Erythroblast (primary cell): ENCODE measurements around the gene TBL2.
A peak's percentile ranks its signal among the peaks of the same experiment; 100 is the strongest.
"Not testable (repeated sequence)": the region's sequence is repeated elsewhere in the genome, so short reads cannot be mapped to it uniquely, and the experiment has no call there.

Source experiments
- DNase-seq, 2 experiments: peaks; one replicate each; lab custom pipeline; 2025; lab: John Stamatoyannopoulos, UW
- GATA1 ChIP-seq: IDR thresholded peaks from 2 replicates; pipeline ENCODE4 v1.6.1; 2011; ENCODE audit warnings: low read depth, mild to moderate bottlenecking, control low read depth, low read length, moderate library complexity
- POLR2A ChIP-seq: IDR thresholded peaks from 2 replicates; pipeline ENCODE4 v1.6.1; 2011; ENCODE audit warnings: mild to moderate bottlenecking, low read length

TBL2 gene, protein sequence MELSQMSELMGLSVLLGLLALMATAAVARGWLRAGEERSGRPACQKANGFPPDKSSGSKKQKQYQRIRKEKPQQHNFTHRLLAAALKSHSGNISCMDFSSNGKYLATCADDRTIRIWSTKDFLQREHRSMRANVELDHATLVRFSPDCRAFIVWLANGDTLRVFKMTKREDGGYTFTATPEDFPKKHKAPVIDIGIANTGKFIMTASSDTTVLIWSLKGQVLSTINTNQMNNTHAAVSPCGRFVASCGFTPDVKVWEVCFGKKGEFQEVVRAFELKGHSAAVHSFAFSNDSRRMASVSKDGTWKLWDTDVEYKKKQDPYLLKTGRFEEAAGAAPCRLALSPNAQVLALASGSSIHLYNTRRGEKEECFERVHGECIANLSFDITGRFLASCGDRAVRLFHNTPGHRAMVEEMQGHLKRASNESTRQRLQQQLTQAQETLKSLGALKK

DNA sequence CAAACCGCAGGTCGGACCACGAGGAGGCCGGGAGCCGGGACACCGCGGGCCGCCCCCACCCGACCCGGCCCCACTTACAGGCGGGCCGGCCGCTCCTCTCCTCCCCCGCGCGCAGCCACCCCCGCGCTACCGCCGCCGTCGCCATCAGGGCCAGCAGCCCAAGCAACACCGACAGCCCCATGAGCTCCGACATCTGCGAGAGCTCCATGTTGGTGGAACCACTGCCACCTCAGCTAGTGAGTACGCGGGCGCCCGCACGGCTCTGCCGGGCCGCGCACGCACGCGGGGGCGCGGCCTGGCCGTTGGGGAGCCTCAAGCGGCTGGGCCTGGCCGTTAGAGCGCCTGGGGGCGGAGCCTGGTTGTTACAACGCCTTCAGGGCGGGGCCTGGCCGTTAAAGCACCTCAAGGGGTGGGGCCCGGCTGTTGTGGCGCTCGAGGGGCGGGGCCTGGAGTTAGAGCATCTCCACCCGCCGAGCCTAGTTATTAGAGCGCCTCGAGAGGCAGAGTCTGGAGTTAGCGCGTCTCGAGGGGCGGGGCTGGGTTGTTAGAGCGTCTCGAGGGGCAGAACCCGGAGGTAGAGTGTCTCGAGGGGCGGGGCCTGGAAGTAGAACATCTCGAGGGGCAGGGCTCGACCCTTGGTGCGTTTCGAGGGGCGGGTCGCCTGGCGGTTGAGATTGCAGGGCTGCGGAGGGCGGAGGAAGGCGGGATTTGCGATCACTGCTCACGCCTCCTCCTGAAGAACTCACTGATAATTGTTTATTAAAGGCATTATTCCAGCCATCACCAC is at the start of gene TBL2:
Gene TBL2 (minus strand): TSS at position 238 of the 787 bp plus-strand sequence. CDS start 30 bp downstream, at position 208.
- peak; percentile 83 for TF ChIP-seq POLR2A
- TF ChIP-seq GATA1 = no peak

DNA sequence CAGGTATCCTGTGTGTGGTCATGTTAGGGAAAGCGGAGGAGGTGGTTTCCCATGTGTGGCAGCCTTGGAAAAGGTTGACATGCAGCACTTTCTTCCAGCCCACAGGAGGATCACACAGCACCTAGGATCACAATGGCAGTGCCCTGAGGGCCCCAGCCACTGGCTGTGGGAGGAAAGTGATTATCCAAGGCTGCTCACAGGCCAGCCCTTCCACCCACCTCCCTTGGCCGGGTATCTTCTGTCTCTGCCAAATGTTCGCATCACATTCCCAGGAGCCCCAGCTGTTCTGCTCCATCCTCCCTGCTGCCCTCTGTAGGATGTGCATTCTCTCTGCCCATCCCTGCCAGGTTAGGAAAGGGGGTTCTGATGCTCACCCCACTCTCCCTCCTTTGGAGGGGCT is 48.4 kb upstream of the TBL2 start:
- no peak for DNase-seq
- TF ChIP-seq POLR2A (no peak), GATA1 (no peak)

More for the DNA sequence above, at the start of gene TBL2:
- peak; percentile 99 to 100 for DNase-seq

DNA sequence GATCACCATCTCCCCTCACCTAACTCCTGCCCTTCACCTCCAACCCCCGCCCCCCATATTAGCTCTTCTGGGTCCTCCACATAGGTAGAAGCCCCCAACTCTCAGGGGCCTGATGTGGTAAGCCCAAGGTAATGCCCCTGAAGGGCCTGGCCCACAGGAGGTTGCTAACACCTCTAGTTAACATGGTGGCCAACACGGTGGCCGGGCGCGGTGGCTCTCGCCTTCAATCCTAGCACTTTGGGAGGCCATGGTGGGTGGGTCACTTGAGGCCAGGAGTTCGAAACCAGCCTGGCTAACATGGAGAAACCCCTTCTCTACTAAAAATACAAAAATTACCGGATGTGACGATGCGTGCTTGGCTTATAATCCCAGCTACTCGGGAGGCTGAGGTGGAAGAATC is 46.9 kb upstream of the TBL2 start:
- no peak for TF ChIP-seq GATA1
- TF ChIP-seq POLR2A = no peak
- no peak for DNase-seq

DNA sequence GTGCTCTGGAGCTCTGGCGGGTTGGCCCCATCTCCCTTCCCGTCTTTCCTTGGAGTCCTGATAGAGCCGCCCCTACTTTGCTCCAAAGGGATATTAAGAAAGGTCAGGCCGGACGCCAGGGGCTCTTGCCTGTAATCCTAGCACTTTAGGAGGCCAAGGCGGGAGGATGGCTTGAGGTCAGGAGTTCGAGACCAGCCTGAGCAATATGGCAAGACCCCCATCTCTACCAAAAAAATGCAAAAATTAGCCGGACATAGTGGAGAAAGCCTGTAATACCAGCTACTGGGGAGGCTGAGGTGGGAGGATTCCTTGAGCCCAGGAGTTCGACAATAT is 46.3 kb upstream of the TBL2 start:
- TF ChIP-seq GATA1 = no peak
- no peak for TF ChIP-seq POLR2A
- DNase-seq = no peak

DNA sequence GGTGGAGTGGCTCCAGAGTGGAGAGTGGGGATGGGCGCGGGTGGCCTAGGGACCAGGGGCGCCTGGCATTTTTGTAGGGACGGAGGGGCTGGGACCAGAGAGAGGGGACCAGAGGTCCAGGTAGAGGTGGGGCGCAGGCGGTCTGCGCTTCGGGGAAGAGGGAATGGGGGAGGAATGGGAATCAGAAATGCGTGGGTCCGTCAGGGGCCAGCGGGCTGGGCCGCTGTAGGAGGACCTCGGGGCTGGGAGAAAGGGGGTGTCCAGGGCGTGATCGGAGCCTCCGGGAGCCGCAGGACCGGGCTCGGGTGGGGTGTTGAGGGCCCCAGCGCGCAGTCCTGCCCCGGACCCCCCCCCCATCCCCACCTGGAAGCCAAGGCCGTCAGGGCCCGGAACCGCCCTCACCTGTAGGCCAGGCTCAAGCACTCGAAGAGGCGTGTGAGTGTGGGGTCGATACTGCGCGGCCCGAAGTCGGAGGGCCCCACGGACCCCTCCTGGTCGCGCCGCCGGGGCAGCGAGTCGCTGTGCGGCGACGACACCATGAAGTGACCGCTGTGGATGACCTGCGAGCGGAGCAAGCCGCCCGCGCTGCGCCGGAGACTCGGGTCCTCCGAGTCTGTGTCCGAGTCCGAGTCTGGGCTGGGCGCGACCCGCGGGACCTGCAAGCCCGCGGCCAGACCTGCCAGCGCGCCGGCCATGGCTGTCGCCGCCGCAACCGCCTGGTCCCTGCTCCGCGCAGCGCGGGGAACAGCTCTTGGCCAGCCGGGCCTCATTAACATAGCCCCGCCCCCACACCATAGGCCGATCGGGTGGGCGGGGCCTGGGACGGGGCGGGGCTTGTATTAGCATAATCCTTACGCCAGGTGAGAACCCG is 45.7 kb upstream of the TBL2 start, which contains the start of gene MLXIPL:
Gene MLXIPL (minus strand): TSS at position 725 of the 871 bp plus-strand sequence. CDS start 30 bp downstream, at position 695.
- peak; percentile 71 to 80 for DNase-seq
- TF ChIP-seq POLR2A = no peak
- TF ChIP-seq GATA1 = no peak

DNA sequence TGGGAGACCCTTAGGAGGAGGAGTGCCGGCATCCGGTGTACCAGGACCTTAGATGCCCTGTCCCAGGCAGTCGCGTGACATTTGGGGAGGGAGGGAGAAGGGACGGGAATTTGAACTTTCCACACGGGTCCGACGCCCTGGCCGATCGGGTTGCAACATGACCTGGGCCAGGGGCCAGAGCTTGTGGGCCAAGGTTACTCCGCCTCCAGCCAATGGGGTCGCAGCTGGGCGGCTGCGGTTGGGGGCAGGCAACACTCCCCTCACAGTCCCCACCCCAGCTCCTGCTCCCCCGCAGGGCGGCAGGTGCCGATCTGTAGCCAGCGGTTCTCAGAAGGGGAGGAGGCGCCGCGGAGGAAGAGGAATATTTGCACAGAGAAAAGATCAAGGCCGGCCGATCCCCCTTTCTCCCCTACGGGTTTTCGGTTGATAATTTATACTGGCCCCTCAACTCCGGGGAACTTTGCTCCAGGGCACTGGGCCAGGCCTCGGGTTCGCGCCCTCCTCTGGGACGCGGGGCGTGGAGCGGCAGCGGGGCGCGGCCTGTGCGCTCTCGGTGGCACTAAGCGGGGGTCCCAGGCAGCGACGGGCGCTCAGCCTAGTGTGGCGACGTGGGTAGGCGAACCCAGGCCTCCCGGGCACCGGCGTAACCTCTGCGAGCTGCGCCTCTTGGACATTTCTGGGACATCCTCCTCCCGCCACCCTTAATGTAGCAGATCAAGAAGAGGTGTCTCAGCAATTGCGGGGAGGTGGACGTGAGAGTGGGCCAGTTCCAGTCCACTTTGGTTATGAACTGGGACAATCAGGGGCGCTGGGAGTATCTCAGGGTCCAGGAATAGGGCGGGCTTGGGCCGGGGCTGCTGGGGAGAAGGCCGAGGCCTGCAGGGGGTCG is 44.8 kb upstream of the TBL2 start:
- peak in 1 of 2 experiments; percentile 27 for DNase-seq
- TF ChIP-seq GATA1 (no peak), POLR2A (no peak)

DNA sequence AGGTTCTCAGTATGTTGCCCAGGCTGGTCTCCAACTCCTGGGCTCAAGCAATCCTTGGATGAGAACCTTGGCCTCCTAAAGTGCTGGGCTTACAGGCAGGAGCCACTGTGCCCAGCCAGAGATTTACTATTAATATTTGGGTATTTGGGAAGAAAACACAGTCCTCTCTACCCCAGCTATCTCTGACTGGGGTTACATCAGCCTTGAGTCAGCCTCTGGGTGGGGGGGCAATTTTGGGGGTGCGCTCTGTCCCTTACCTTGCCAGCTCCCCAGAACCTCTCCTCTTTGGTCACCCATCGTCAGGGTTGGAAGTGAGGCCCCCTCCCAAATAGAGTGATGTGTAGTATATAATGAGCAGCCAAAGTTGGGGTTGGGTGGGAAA is 44.1 kb upstream of the TBL2 start:
- no peak for TF ChIP-seq GATA1
- TF ChIP-seq POLR2A = no peak
- DNase-seq = no peak

DNA sequence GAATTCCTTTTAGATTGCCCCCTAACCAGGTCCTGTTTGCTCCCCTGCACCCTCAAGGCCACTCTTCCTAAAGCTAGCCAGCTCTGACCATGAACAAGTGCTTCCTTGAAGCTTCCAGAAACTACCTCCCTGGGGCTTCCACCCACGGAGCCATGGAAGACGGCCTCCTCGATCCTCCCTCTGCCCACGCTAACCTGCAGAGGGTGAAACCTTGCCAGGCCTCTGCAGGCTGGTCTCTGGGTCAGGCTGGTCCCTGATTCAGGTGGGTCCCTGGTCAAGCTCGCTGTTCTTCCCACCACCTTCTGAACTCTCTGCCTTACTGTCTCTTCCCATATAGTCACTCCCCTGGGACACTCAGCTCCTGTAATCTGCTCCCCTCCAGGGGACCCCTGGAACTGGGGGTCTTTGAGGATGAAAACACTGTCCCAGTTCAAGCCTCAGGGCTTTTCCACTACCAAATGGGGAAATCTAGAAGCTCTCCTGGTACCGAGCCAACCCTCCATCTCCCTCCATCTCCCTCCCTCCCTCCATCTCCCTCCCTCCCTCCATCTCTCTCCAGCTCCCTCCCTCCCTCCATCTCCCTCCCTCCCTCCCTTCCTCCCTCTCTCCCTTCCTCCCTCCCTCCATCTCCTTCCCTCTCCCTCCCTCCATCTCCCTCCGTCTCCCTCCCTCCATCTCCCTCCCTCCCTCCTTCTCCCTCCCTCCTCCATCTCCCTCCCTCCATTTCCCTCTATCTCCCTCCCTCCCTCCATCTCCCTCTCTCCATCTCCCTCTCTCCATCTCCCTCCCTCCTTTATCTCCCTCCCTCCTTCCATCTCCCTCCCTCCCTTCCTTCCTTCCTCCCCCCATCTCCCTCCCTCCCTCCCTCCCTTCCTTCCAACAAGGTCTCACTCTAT is 43.0 kb upstream of the TBL2 start:
- TF ChIP-seq GATA1 = no peak
- TF ChIP-seq POLR2A = no peak

DNA sequence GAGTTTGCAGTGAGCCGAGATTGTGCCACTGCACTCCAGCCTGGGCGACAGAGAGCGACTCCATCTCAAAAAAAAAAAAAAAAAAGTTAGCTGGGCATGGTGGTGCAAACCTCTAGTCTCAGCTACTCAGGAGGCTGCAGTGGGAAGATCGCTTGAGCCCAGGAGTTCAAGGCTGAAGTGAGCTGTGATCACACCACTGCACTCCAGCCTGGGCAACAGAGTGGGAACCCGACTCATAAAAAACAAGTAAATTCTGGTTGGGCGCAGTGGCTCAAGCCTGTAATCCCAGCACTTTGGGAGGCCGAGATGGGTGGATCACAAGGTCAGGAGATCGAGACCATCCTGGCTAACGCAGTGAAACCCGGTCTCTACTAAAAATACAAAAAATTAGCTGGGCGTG is 41.0 kb upstream of the TBL2 start:
- DNase-seq = not testable (repeated sequence)

More for the DNA sequence above, 43.0 kb upstream of the TBL2 start:
- no peak for DNase-seq

DNA sequence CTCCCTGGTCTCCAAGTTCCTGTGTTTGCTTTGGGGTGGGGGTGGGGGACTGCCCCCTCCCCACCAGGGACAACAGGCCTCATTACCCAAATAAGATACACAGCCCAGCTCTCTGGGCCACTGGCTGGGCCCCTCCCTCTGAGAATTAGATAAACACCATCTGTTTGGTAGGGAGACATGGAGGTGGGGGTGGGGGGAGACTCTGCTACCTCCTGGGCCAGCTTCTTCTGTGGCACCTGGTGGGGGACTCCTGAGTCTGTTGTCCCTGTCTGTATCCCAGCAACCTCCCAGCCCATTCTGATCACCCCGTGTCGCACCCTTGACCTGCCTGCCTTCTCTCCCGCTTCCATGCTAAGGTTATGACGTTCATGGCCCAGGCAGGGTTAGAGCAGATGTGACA is 40.2 kb upstream of the TBL2 start:
- no peak for DNase-seq
- no peak for TF ChIP-seq POLR2A
- TF ChIP-seq GATA1 = no peak

DNA sequence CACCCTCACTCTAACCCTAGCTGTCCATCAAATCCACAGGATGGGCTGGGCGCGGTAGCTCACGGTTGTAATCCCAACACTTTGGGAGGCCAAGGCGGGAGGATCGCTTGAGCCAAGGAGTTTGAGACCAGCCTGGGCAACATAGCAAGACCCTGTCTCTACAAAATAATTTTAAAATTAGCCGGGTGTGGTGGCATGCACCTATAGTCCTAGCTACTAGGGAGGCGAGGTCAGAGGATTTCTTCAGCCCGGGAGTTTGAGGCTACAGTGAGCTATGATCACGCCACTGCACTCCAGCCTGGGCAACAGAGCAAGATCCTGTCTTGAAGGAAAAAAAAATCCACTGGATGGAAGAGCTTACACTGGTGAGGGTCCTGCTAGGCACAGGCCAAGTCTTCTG is 39.1 kb upstream of the TBL2 start:
- not testable (repeated sequence) for DNase-seq

DNA sequence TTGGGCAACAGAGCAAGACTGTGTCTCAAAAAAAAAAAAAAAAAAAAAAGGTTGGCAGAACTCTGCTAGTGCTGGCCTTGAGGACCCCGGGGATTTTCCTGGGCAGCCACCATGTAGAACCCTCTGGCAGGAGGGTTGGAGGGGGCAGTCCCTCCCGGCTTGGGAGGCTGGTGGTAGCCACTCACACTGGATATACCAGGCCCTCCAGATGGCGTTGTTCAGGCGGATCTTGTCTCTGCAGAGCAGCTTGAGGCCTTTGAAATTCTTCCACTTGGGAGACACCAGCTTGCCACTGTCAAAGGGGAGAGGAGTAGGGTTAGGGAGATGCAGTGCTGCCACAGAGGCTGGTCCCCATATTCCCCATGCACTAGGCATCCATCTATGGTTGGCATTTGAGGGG is 37.5 kb upstream of the TBL2 start:
- DNase-seq = peak in 1 of 2 experiments; percentile 9
- TF ChIP-seq GATA1 (no peak), POLR2A (no peak)

DNA sequence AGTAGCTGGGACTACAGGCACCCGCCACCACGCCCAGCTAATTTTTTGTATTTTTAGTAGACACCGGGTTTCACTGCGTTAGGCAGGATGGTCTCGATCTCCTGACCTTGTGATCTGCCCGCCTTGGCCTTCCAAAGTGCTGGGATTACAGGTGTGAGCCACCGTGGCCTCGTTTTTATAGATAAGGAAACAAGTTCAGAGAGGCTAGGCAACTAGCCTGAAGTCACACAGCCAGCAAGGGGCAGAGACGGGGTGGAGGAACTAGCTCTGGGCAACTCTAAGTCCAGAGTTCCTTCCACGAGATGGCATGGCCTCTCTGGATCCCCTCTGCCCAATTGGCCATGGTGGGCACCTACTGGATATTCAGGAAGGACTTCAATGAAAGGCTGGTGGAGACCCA is 36.6 kb upstream of the TBL2 start:
- DNase-seq = not testable (repeated sequence)
